Measurements from ENCODE around the gene CDK5R1. TPM values are rescaled to one million over a fixed set of nuclear protein-coding genes. Genes with fewer than 3 reads are reported as not detected.

The CDK5R1 gene
- total RNA-seq, 1 donor from 2014 or later: 2.2 TPM

- no peak for DNase-seq (ENCODE audit: low spot score)
- no peak for TF ChIP-seq CTCF (IDR thresholded peaks at IDR 0.05; ENCODE audit: unreplicated experiment)
- Mint-ChIP-seq H3K4me1 (ENCODE audit: unreplicated experiment) (peaks cover 12% of the 10 kb centered on the region), H3K9me3 (ENCODE audit: unreplicated experiment) (no peaks in the 10 kb centered on the region), H3K27ac (ENCODE audit: unreplicated experiment) (no peak overlapping the region), H3K4me3 (ENCODE audit: unreplicated experiment) (no peak overlapping the region), H3K36me3 (ENCODE audit: low read depth, unreplicated experiment) (peaks cover 4% of the 10 kb centered on the region), H3K27me3 (ENCODE audit: unreplicated experiment) (peaks cover 1% of the 10 kb centered on the region)
These were observed 50.2 kb downstream of the CDK5R1 start for GRCh38 chr17:32536736-32537643.

Other genes with a start within 250 kb of the CDK5R1 start
- gene RHBDL3, start 221.2 kb upstream of the CDK5R1 start, total RNA-seq (ENCODE audit: unreplicated experiment): 1.7 TPM
- 19.0 TPM for gene C17orf75, start 144.8 kb upstream of the CDK5R1 start, total RNA-seq (ENCODE audit: unreplicated experiment)
- 211 TPM for gene ZNF207, start 136.8 kb upstream of the CDK5R1 start, total RNA-seq (ENCODE audit: unreplicated experiment)
- gene PSMD11, start 42.5 kb upstream of the CDK5R1 start, total RNA-seq (ENCODE audit: unreplicated experiment): 110 TPM

Data from endothelial cell (in vitro differentiated cells).